DND-41 (cell line): ENCODE measurements around the gene PDS5A.
"Not testable (repeated sequence)": the region's sequence is repeated elsewhere in the genome, so short reads cannot be mapped to it uniquely, and the experiment has no call there.

ENCODE experiments used
- ATAC-seq: fragments of 200-7000 bp; cut with Tn5 transposase; 3 replicates; pipeline ENCODE4 v1.9.1; 2021; ENCODE audit warnings: low read depth; ENCODE audit not compliant: insufficient read depth
- DNase-seq: peaks from one replicate; pipeline ENCODE4 v3.0.0-alpha.2; 2020
- H2AFZ ChIP-seq: 2 replicates; pipeline ENCODE4 v1.6.0; 2012; ENCODE audit warnings: low read depth, low read length
- H3K27ac ChIP-seq: 2 replicates; pipeline ENCODE4 v1.5.1; 2012; ENCODE audit warnings: low read length, inconsistent platforms
- H3K27me3 ChIP-seq: fragments of 200-600 bp; sonication (generic); 2 replicates; pipeline ENCODE4 v1.6.0; 2012; ENCODE audit warnings: low read length, mild to moderate bottlenecking, inconsistent platforms; ENCODE audit not compliant: insufficient read depth, poor library complexity
- H3K36me3 ChIP-seq: 2 replicates; pipeline ENCODE4 v1.5.1; 2012; ENCODE audit warnings: low read length, inconsistent platforms; ENCODE audit not compliant: insufficient read depth
- H3K4me1 ChIP-seq: 2 replicates; pipeline ENCODE4 v1.5.1; 2012; ENCODE audit warnings: mild to moderate bottlenecking, low read length; ENCODE audit not compliant: insufficient read depth
- H3K4me2 ChIP-seq: 2 replicates; pipeline ENCODE4 v1.6.0; 2012; ENCODE audit warnings: mild to moderate bottlenecking, moderate library complexity, low read length, inconsistent platforms; ENCODE audit not compliant: insufficient read depth
- H3K4me3 ChIP-seq, 2 experiments: fragments of 200-600 bp in 1 of 2; shearing (Covaris generic) in 1 of 2; 2 replicates each; pipeline ENCODE4 v1.5.1; 2012 to 2016; ENCODE audit warnings: inconsistent platforms in 2 of 2, low read length in 2 of 2, mild to moderate bottlenecking in 2 of 2, low read depth in 1 of 2, moderate library complexity in 1 of 2
- H3K79me2 ChIP-seq: 2 replicates; pipeline ENCODE4 v1.6.0; 2012; ENCODE audit warnings: low read length, inconsistent platforms; ENCODE audit not compliant: insufficient read depth
- H3K9ac ChIP-seq: 2 replicates; pipeline ENCODE4 v1.6.0; 2012; ENCODE audit warnings: low read depth, mild to moderate bottlenecking, inconsistent platforms, low read length, moderate library complexity
- H3K9me3 ChIP-seq: 2 replicates; pipeline ENCODE4 v1.5.1; 2012; ENCODE audit warnings: low read length, moderate library complexity, mild to moderate bottlenecking, inconsistent platforms; ENCODE audit not compliant: insufficient read depth, severe bottlenecking
- H4K20me1 ChIP-seq: 2 replicates; pipeline ENCODE4 v1.6.0; 2012; ENCODE audit warnings: low read length; ENCODE audit not compliant: insufficient read depth
- EZH2 ChIP-seq: IDR thresholded peaks from 3 replicates; pipeline ENCODE4 v1.6.1; 2012; ENCODE audit warnings: borderline replicate concordance, low read depth, mild to moderate bottlenecking, moderate library complexity, low read length, inconsistent platforms; ENCODE audit not compliant: severe bottlenecking
- TF ChIP-seq, protein P1 (sequence below): IDR thresholded peaks from 2 replicates; pipeline ENCODE4 v1.5.1; 2012; ENCODE audit warnings: borderline replicate concordance, low read length, moderate library complexity, mild to moderate bottlenecking; ENCODE audit not compliant: poor library complexity, severe bottlenecking; ENCODE audit errors: extremely low read depth

Gene PDS5A

GRCh38 chr4:39841894-39842293, 135.8 kb downstream of the PDS5A start:
- Histone ChIP-seq H3K4me1 (no peaks in the 10 kb centered on the region), H3K9ac (no peak overlapping the region), H3K4me3 (no peak overlapping the region), H3K36me3 (peaks cover 92% of the 10 kb centered on the region), H2AFZ (no peak overlapping the region), H3K27ac (no peak overlapping the region), H3K27me3 (no peaks in the 10 kb centered on the region), H3K79me2 (no peaks in the 10 kb centered on the region), H3K9me3 (no peaks in the 10 kb centered on the region), H4K20me1 (no peaks in the 10 kb centered on the region; the same call in 1 of the 2 replicates), H3K4me2 (no peak overlapping the region)
- no peak for TF ChIP-seq EZH2
- TF ChIP-seq, protein P1, sequence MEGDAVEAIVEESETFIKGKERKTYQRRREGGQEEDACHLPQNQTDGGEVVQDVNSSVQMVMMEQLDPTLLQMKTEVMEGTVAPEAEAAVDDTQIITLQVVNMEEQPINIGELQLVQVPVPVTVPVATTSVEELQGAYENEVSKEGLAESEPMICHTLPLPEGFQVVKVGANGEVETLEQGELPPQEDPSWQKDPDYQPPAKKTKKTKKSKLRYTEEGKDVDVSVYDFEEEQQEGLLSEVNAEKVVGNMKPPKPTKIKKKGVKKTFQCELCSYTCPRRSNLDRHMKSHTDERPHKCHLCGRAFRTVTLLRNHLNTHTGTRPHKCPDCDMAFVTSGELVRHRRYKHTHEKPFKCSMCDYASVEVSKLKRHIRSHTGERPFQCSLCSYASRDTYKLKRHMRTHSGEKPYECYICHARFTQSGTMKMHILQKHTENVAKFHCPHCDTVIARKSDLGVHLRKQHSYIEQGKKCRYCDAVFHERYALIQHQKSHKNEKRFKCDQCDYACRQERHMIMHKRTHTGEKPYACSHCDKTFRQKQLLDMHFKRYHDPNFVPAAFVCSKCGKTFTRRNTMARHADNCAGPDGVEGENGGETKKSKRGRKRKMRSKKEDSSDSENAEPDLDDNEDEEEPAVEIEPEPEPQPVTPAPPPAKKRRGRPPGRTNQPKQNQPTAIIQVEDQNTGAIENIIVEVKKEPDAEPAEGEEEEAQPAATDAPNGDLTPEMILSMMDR: no peak
- ATAC-seq: no peak
- no peak for DNase-seq

DNA sequence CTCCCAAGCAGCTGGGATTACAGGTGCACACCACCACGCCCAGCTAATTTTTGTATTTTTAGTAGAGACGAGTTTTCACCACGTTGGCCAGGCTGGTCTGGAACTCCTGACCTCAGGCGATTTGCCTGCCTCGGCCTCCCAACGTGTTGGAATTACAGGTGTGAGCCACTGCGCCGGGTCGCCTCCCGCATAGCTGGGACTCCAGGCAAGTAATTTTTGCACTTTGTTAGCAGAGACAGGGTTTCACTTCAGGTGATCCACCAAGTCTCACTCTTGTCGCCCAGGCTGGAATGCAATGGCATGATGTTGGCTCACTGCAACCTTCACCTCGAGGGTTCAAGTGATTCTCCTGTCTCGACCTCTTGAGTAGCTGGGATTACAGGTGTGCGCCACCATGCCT, 137.2 kb downstream of the PDS5A start:
- H3K4me3 ChIP-seq, H2AFZ ChIP-seq: not testable (repeated sequence)

GRCh38 chr4:39840027-39840426, 137.7 kb downstream of the PDS5A start:
- Histone ChIP-seq H3K4me2 (no peak overlapping the region), H3K27me3 (no peaks in the 10 kb centered on the region), H3K27ac (no peak overlapping the region), H3K36me3 (peaks cover 92% of the 10 kb centered on the region), H3K9me3 (no peaks in the 10 kb centered on the region), H2AFZ (no peak overlapping the region), H3K4me1 (no peaks in the 10 kb centered on the region), H3K9ac (no peak overlapping the region), H3K79me2 (no peaks in the 10 kb centered on the region), H4K20me1 (no peaks in the 10 kb centered on the region), H3K4me3 (no peak overlapping the region)
- no peak for ATAC-seq
- no peak for DNase-seq
- TF ChIP-seq EZH2: no peak
- TF ChIP-seq, protein P1: no peak

More for the DNA sequence above, 137.2 kb downstream of the PDS5A start:
- H3K27ac ChIP-seq, H4K20me1 ChIP-seq, H3K4me1 ChIP-seq, H3K9me3 ChIP-seq, ATAC-seq, H3K9ac ChIP-seq, DNase-seq, H3K79me2 ChIP-seq, H3K27me3 ChIP-seq, H3K4me2 ChIP-seq: not testable (repeated sequence)
- H3K36me3 ChIP-seq: peaks cover 91% of the 10 kb centered on the region

DNA sequence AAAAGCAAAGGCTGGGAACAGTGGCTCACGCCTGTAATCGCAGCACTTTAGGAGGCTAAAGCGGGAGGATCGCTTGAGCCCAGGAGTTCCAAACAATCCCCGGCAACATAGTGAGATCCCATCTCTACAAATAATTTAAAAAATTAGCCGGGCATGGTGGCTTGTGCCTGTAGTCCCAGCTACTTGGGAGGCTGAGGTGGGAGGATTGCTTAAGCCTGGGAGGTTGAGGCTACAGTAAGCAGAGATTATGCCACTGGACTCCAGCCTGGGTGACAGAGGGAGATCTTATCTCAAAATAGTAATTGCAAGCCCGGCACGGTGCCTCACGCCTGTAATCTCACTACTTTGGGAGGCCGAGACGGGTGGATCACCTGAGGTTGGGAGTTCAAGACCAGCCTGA, 139.3 kb downstream of the PDS5A start:
- not testable (repeated sequence) for H3K9me3 ChIP-seq, H3K4me1 ChIP-seq, H3K4me2 ChIP-seq, H3K27me3 ChIP-seq, H4K20me1 ChIP-seq, H3K79me2 ChIP-seq, H3K9ac ChIP-seq, H3K4me3 ChIP-seq, H2AFZ ChIP-seq, DNase-seq, ATAC-seq, H3K27ac ChIP-seq
- peaks cover 96% of the 10 kb centered on the region for H3K36me3 ChIP-seq
